CD14-positive monocyte (primary cell): ENCODE data around the gene ASTN2. TPM values are rescaled to one million over a fixed set of nuclear protein-coding genes. Genes with fewer than 3 reads are reported as not detected.

Experiments used
- DNase-seq, 3 donors: peaks; one replicate each; pipeline ENCODE4 v3.0.0-alpha.2; 2011 to 2022
- H2AFZ ChIP-seq: 2 replicates; pipeline ENCODE4 v1.6.0; 2012; ENCODE audit warnings: mild to moderate bottlenecking, low read depth, low read length, inconsistent platforms; ENCODE audit not compliant: insufficient read depth, poor library complexity, severe bottlenecking
- H3K27ac ChIP-seq, 2 donors: 1 replicate in 1 of 2; 2 replicates in 1 of 2; pipeline ENCODE4 v1.5.1; 2012 to 2013; ENCODE audit warnings: low read length in 2 of 2, control low read depth in 1 of 2, inconsistent platforms in 1 of 2, low read depth in 1 of 2, mild to moderate bottlenecking in 1 of 2
- H3K27me3 ChIP-seq, 2 donors: one replicate each; pipeline versions ENCODE4 v1.6.0 to v1.6.1; 2011 to 2013; ENCODE audit warnings: low read length in 2 of 2; ENCODE audit not compliant: control insufficient read depth in 2 of 2, insufficient read depth in 2 of 2
- H3K36me3 ChIP-seq, 2 donors: replicated peaks in 1 of 2; 1 replicate in 1 of 2; 2 replicates in 1 of 2; pipeline versions ENCODE4 v1.5.1 to v1.6.1; 2012 to 2013; ENCODE audit warnings: low read length in 2 of 2, control low read depth in 1 of 2, inconsistent platforms in 1 of 2, mild to moderate bottlenecking in 1 of 2; ENCODE audit not compliant: insufficient read depth in 2 of 2, control insufficient read depth in 1 of 2
- H3K4me1 ChIP-seq, 2 donors: 1 replicate in 1 of 2; 2 replicates in 1 of 2; pipeline versions ENCODE4 v1.5.1 to v1.6.1; 2012 to 2013; ENCODE audit warnings: low read length in 2 of 2, control low read depth in 1 of 2, inconsistent platforms in 1 of 2, mild to moderate bottlenecking in 1 of 2, moderate library complexity in 1 of 2; ENCODE audit not compliant: insufficient read depth in 2 of 2, control insufficient read depth in 1 of 2
- H3K4me2 ChIP-seq: replicated peaks from 2 replicates; pipeline ENCODE3; 2012; ENCODE audit warnings: low read length, moderate library complexity, mild to moderate bottlenecking; ENCODE audit not compliant: poor library complexity, severe bottlenecking; ENCODE audit errors: extremely low read depth
- H3K4me3 ChIP-seq, 3 experiments: fragments of 200-600 bp in 1 of 3; sonication (generic) in 1 of 3; replicated peaks in 1 of 3; 1 replicate in 2 of 3; 2 replicates in 1 of 3; pipeline ENCODE4 v1.5.1; 2011 to 2013; ENCODE audit warnings: low read length in 3 of 3, mild to moderate bottlenecking in 3 of 3, control low read depth in 2 of 3, low read depth in 2 of 3, inconsistent platforms in 1 of 3, moderate library complexity in 1 of 3
- H3K79me2 ChIP-seq: 2 replicates; pipeline ENCODE4 v1.6.0; 2012; ENCODE audit warnings: mild to moderate bottlenecking, control low read depth, inconsistent platforms, low read length, moderate library complexity; ENCODE audit not compliant: insufficient read depth
- H3K9ac ChIP-seq: 2 replicates; pipeline ENCODE4 v1.6.0; 2017; ENCODE audit warnings: low read length, mild to moderate bottlenecking; ENCODE audit not compliant: insufficient read depth, poor library complexity, severe bottlenecking
- H3K9me3 ChIP-seq, 2 donors: replicated peaks in 1 of 2; 1 replicate in 1 of 2; 2 replicates in 1 of 2; pipeline versions ENCODE4 v1.5.1 to v1.6.1; 2012 to 2013; ENCODE audit warnings: low read length in 2 of 2, control low read depth in 1 of 2; ENCODE audit not compliant: control insufficient read depth in 1 of 2, insufficient read depth in 1 of 2
- H4K20me1 ChIP-seq: 2 replicates; pipeline ENCODE4 v1.6.0; 2012; ENCODE audit warnings: mild to moderate bottlenecking, low read length, control low read depth, moderate library complexity; ENCODE audit not compliant: insufficient read depth
- H3K27ac Mint-ChIP-seq, 7 donors: one replicate each; pipeline ENCODE4 v1.8.0; 2020; ENCODE audit warnings: mild to moderate bottlenecking in 7 of 7, mixed read lengths in 7 of 7, moderate library complexity in 6 of 7, inconsistent platforms in 2 of 7
- H3K27me3 Mint-ChIP-seq, 3 donors: one replicate each; pipeline ENCODE4 v1.8.0; 2021 to 2022; ENCODE audit warnings: low read depth in 3 of 3, mild to moderate bottlenecking in 3 of 3, mixed read lengths in 3 of 3, moderate library complexity in 3 of 3, inconsistent platforms in 1 of 3
- H3K36me3 Mint-ChIP-seq, 2 donors: one replicate each; pipeline ENCODE4 v1.8.0; 2020; ENCODE audit warnings: mixed read lengths in 2 of 2, inconsistent platforms in 1 of 2, mild to moderate bottlenecking in 1 of 2
- H3K4me1 Mint-ChIP-seq: one replicate; pipeline ENCODE4 v1.8.0; 2020; ENCODE audit warnings: mild to moderate bottlenecking, mixed read lengths
- H3K4me3 Mint-ChIP-seq, 2 donors: one replicate each; pipeline ENCODE4 v1.8.0; 2020; ENCODE audit warnings: mild to moderate bottlenecking in 2 of 2, mixed read lengths in 2 of 2, moderate library complexity in 1 of 2
- H3K9me3 Mint-ChIP-seq, 7 donors: one replicate each; pipeline ENCODE4 v1.8.0; 2020 to 2022; ENCODE audit warnings: mixed read lengths in 7 of 7, mild to moderate bottlenecking in 6 of 7, moderate library complexity in 6 of 7, inconsistent platforms in 2 of 7
- WGBS: methylation state at CpG from one replicate; pipeline ENCODE4 v1.1.5; 2013; ENCODE audit warnings: missing lambda C conversion rate; ENCODE audit not compliant: insufficient coverage; 5-methylcytosine and 5-hydroxymethylcytosine counted together
- intact Hi-C, 2 donors: fragments of 100-400 bp; cut with micrococcal nuclease; formaldehyde crosslinking; loops; one replicate each; pipeline versions ENCODE4 v1.15.0 to v1.15.1; 2023
- polyA plus RNA-seq, 3 donors: library from polyadenylated mRNA; depleted of rRNA in 1 of 3; unstranded in 2 of 3; stranded (reverse) in 1 of 3; fragments of 300-500 nt in 2 of 3; fragments of >200 nt in 1 of 3; fragmentation: Illumina TruSeq in 2 of 3; gene quantifications; 1 replicate in 2 of 3; 2 replicates in 1 of 3; pipeline ENCODE4 v1.2.3, GENCODE V29; 2012 to 2021
- TF ChIP-seq, protein P1 (sequence below): fragments of 200-600 bp; IDR thresholded peaks from one replicate; pipeline ENCODE4 v1.8.0; 2022; ENCODE audit warnings: antibody characterized with exemption, mild to moderate bottlenecking

The ASTN2 gene
- polyA plus RNA-seq, 3 donors = not detected

DNA sequence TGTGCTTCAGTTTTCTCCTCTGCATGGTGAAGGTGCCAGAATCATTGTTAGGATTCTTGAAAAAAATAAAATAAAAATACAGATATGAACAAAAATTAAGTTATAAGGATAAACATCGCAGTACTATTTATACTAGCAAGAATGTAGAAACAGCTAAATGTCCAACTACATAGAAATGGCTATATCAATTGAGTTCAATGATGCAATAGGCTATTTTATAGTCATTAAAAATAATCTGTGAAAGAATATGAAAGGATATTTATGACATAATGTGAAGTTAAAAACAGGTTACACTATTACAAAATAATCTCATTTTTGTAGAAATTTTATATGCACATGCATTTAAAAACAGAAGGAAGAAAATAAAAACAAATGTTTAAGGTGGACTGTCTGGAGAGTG lies 926.5 kb downstream of the ASTN2 start:
- intact Hi-C loops = no loop called here
- H3K27me3 Mint-ChIP-seq = no peaks in the 10 kb centered on the region
- H3K4me3 Mint-ChIP-seq = no peak overlapping the region
- no peak overlapping the region for H3K27ac Mint-ChIP-seq
- no peaks in the 10 kb centered on the region for H3K36me3 Mint-ChIP-seq
- no peak overlapping the region for H3K27ac ChIP-seq
- H3K36me3 ChIP-seq = no peaks in the 10 kb centered on the region
- H3K9me3 Mint-ChIP-seq = peaks cover 0 to 2% (median 0%) of the 10 kb centered on the region in 7 donors
- H3K9ac ChIP-seq = no peak overlapping the region
- no peak overlapping the region for H3K4me3 ChIP-seq
- no peak overlapping the region for H3K4me2 ChIP-seq
- DNase-seq = no peak
- no peaks in the 10 kb centered on the region for H3K4me1 ChIP-seq
- no peaks in the 10 kb centered on the region for H3K79me2 ChIP-seq
- H3K4me1 Mint-ChIP-seq = no peaks in the 10 kb centered on the region
- no peak overlapping the region for H2AFZ ChIP-seq
- H4K20me1 ChIP-seq = no peaks in the 10 kb centered on the region
- H3K9me3 ChIP-seq = no peaks in the 10 kb centered on the region
- no peaks in the 10 kb centered on the region for H3K27me3 ChIP-seq
- WGBS = no CpG with 5 or more reads among the region's 1 CpG
- TF ChIP-seq, protein P1, sequence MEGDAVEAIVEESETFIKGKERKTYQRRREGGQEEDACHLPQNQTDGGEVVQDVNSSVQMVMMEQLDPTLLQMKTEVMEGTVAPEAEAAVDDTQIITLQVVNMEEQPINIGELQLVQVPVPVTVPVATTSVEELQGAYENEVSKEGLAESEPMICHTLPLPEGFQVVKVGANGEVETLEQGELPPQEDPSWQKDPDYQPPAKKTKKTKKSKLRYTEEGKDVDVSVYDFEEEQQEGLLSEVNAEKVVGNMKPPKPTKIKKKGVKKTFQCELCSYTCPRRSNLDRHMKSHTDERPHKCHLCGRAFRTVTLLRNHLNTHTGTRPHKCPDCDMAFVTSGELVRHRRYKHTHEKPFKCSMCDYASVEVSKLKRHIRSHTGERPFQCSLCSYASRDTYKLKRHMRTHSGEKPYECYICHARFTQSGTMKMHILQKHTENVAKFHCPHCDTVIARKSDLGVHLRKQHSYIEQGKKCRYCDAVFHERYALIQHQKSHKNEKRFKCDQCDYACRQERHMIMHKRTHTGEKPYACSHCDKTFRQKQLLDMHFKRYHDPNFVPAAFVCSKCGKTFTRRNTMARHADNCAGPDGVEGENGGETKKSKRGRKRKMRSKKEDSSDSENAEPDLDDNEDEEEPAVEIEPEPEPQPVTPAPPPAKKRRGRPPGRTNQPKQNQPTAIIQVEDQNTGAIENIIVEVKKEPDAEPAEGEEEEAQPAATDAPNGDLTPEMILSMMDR = no peak

DNA sequence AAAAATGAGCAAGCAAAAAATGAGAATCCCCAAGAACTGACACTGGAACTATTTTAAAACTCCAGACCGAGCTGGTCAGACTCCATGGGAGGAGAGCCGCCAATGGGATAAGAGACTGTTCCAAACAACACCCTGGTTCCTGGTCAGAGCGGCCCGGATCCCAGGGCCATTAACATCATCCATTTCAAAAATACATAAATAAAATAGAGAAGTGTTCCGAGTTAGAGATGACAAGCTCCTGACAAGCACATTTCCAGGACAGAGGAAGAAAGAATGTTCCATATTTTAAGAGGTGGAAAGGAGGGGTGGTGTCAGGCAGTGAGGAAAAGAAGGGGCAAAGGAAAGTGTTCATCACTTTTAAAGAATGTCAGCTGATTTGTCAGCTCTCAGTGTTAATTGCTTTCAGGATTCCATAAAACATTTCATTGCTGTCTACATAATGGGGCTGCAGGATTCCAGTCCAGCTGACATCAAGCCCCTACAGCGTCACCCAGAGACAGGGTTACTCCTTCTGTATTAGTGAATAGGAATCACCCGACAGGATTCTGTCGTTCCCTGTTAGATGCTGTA lies 930.3 kb downstream of the ASTN2 start:
- no peaks in the 10 kb centered on the region for H3K9me3 ChIP-seq
- H3K27me3 ChIP-seq = no peaks in the 10 kb centered on the region
- TF ChIP-seq, protein P1 = no peak
- H3K4me2 ChIP-seq = no peak overlapping the region
- no peak overlapping the region for H3K27ac ChIP-seq
- no peak overlapping the region for H3K9ac ChIP-seq
- Mint-ChIP-seq H3K36me3 (no peaks in the 10 kb centered on the region), H3K27ac (no peak overlapping the region), H3K9me3 (peaks cover 0 to 2% (median 0%) of the 10 kb centered on the region in 7 donors), H3K27me3 (peaks cover 0 to 2% (median 0%) of the 10 kb centered on the region in 3 donors), H3K4me1 (no peaks in the 10 kb centered on the region), H3K4me3 (no peak overlapping the region)
- H3K4me3 ChIP-seq = no peak overlapping the region
- WGBS = 90% methylated on average over 2 of the region's 8 CpGs
- H3K79me2 ChIP-seq = no peaks in the 10 kb centered on the region
- intact Hi-C loops = no loop called here
- DNase-seq = no peak
- H3K4me1 ChIP-seq = no peaks in the 10 kb centered on the region
- H3K36me3 ChIP-seq = no peaks in the 10 kb centered on the region
- no peaks in the 10 kb centered on the region for H4K20me1 ChIP-seq
- H2AFZ ChIP-seq = no peak overlapping the region
